Kidney epithelial cell (primary cell): ENCODE results near the gene SLBP. TPM values are rescaled to one million over a fixed set of nuclear protein-coding genes. Genes with fewer than 3 reads are reported as not detected.

Experiments
- DNase-seq: peaks from one replicate; pipeline ENCODE4 v3.0.0-alpha.2; 2010; ENCODE audit warnings: low read depth
- H3K27me3 ChIP-seq: 2 replicates; pipeline ENCODE4 v1.6.0; 2011; ENCODE audit warnings: low read length; ENCODE audit not compliant: control insufficient read depth, insufficient read depth
- H3K36me3 ChIP-seq: 2 replicates; pipeline ENCODE4 v1.5.1; 2011; ENCODE audit warnings: low read length; ENCODE audit not compliant: control insufficient read depth, insufficient read depth
- H3K4me3 ChIP-seq: 2 replicates; pipeline ENCODE4 v1.5.1; 2011; ENCODE audit warnings: low read depth, mild to moderate bottlenecking, control low read depth, low read length
- total RNA-seq: library from RNA; depleted of rRNA; stranded (reverse); fragments of >200 nt; gene quantifications from 2 replicates; pipeline ENCODE4 v1.2.3, GENCODE V29; 2015
- TF ChIP-seq, protein P1 (sequence below): IDR thresholded peaks from 2 replicates; pipeline ENCODE4 v1.5.1; 2011; ENCODE audit warnings: mild to moderate bottlenecking, moderate library complexity, low read length, control low read depth, inconsistent platforms; ENCODE audit not compliant: insufficient read depth, poor library complexity, severe bottlenecking

The SLBP gene
- total RNA-seq, 1 donor from 2014 or later = 74.8 TPM

DNA sequence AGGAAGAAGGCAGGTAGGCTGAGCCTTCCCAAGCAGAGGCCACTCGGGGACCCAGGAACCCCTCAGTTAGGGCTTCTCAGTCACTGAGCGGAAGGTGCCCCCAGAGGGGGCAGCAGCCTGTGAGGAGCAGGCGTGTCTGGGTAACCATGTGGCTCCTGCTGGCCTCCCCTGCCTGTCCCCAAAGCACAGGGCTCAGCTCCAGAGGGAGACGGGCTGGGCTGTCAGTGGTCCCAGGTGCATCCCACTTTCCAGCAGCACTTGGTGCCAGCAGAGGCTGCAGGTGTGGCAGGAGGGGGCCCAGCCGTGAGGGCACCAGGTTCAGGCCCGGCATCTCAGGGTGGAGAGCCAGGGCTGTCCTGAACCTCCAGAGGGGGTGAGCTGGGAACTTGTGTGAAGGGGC, 31.9 kb upstream of the SLBP start:
- TF ChIP-seq, protein P1, sequence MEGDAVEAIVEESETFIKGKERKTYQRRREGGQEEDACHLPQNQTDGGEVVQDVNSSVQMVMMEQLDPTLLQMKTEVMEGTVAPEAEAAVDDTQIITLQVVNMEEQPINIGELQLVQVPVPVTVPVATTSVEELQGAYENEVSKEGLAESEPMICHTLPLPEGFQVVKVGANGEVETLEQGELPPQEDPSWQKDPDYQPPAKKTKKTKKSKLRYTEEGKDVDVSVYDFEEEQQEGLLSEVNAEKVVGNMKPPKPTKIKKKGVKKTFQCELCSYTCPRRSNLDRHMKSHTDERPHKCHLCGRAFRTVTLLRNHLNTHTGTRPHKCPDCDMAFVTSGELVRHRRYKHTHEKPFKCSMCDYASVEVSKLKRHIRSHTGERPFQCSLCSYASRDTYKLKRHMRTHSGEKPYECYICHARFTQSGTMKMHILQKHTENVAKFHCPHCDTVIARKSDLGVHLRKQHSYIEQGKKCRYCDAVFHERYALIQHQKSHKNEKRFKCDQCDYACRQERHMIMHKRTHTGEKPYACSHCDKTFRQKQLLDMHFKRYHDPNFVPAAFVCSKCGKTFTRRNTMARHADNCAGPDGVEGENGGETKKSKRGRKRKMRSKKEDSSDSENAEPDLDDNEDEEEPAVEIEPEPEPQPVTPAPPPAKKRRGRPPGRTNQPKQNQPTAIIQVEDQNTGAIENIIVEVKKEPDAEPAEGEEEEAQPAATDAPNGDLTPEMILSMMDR = no peak
- DNase-seq = no peak
- Histone ChIP-seq H3K36me3 (no peaks in the 10 kb centered on the region), H3K27me3 (peaks cover 8% of the 10 kb centered on the region), H3K4me3 (no peak overlapping the region)

DNA sequence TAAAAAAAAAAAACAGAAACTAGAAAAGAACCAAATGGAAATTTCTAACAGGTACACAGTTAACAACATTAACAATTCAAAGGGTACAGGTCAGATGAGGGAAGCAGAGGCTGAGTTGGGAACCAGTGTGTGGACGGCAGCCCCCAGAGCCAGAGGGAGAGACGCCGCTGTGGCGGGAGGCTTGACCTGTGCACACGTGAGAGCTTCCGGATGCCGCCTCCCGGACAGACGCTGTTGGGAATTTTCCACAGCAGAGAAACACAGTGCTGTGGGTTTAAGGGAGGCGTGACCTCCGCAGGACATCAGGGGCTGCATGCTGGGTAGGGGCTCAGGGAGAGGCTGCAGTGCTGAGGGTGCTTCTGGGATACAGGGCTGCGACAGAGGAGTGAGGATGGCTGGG, 31.4 kb upstream of the SLBP start:
- Histone ChIP-seq H3K27me3 (peaks cover 7% of the 10 kb centered on the region), H3K36me3 (no peaks in the 10 kb centered on the region), H3K4me3 (no peak overlapping the region)
- DNase-seq = no peak
- TF ChIP-seq, protein P1 = no peak

DNA sequence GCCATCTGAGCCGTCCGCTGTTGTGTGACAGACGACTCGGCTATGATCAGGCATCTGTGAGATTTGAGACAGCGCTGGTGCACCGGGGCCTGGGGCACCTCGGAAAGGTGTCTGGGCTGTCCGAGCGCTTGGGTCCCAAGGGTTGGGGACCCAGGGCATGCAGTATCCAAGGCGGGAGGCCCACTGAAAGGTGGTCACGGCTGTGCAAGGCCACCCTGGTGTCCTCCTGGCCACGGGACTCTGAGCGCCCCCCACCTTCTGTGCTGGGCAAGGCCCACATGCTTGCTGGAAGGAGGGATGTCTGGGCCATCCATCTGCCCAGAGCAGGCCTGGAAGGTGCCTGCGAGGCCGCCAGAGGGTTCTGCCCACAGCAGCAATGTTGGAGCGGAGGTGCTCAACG, 29.1 kb upstream of the SLBP start:
- TF ChIP-seq, protein P1 = no peak
- Histone ChIP-seq H3K4me3 (no peak overlapping the region), H3K27me3 (no peaks in the 10 kb centered on the region), H3K36me3 (peaks cover 13% of the 10 kb centered on the region)
- DNase-seq = no peak

DNA sequence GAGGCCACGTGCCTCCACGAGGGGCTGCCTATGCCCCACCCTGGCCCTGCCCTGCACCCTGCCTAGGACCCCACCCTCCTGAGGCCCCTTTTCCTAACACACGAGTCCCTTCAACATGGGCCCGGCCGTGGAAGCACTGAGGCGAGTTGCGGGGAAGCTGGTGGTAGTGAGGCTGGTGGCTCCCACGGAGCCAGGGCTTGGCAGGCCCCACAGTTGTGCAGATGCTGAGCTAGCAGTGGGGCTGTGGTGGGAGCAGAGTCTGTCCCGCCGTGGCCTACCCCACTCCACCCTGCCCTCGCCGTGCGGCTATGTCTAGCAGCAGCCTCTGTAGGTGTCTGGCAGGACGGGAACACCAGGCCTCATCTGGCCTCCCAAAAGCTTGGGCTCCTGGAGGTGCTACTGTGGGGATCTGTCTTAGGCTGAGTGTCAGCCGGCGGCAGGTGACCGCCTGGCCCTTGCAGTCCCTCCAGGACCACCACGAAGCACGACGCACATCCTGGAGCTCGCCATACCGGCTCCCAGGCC, 28.0 kb upstream of the SLBP start:
- H3K4me3 ChIP-seq = no peak overlapping the region
- H3K36me3 ChIP-seq = peaks cover 15% of the 10 kb centered on the region
- no peaks in the 10 kb centered on the region for H3K27me3 ChIP-seq
- DNase-seq = no peak
- TF ChIP-seq, protein P1 = no peak

DNA sequence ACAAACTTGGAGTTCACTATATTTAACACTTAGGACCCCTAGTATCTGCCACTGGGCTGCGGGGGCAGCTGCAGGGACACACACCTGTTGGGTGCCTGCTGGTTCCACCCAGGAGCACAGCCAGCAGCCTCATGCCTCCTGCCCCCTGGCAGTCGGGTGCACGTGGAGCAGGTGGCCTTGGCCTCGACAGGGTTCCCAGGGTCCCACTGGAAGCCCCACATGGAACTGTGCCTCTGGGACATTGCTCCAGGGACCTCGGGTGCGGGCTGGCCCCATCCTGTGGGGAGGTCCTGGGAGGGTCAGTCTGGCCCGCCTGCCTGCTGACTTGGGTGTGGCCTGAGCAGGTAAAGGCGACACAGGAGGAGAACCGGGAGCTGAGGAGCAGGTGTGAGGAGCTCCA, 27.2 kb upstream of the SLBP start:
- TF ChIP-seq, protein P1 = no peak
- DNase-seq = no peak
- no peaks in the 10 kb centered on the region for H3K27me3 ChIP-seq
- H3K4me3 ChIP-seq = no peak overlapping the region
- H3K36me3 ChIP-seq = peaks cover 17% of the 10 kb centered on the region

DNA sequence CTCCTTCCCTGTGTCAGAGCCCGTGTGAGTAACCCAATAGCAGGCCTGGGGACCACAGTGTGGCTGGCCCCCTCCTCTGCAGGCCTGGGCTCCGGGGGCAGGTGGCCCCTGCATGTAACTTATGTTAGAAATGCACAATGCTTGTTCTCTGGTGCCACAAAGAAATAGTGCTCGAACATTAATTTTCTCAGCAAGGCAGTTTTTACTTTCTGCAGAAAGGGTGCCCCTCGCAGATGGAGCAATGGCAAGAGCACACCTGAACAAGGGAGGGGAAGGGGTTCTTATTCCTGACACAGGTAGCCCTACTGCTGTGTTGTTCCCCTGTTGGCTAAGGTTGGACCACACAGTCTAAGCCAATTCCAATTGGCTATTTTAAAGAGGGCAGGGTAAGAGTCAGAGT, 26.3 kb upstream of the SLBP start:
- TF ChIP-seq, protein P1 = no peak
- Histone ChIP-seq H3K4me3 (no peak overlapping the region), H3K36me3 (peaks cover 17% of the 10 kb centered on the region), H3K27me3 (no peaks in the 10 kb centered on the region)
- no peak for DNase-seq
